GM12874 (cell line): ENCODE data around the gene NCKAP5.

ENCODE experiments used
- CTCF ChIP-seq: IDR thresholded peaks from 2 replicates; pipeline ENCODE4 v1.5.1; 2011; ENCODE audit warnings: low read depth, mild to moderate bottlenecking, control low read depth, low read length, moderate library complexity; ENCODE audit not compliant: insufficient read depth

NCKAP5 gene

GRCh38 chr2:133485868-133486267, 82.4 kb downstream of the NCKAP5 start:
- no peak for TF ChIP-seq CTCF

- TF ChIP-seq CTCF: no peak
Measured at GRCh38 chr2:133484784-133485183, 83.5 kb downstream of the NCKAP5 start.

GRCh38 chr2:133484106-133484505, 84.2 kb downstream of the NCKAP5 start:
- TF ChIP-seq CTCF: no peak

- TF ChIP-seq CTCF: no peak
Measured at GRCh38 chr2:133483181-133483580, 85.1 kb downstream of the NCKAP5 start.

- no peak for TF ChIP-seq CTCF
Measured at GRCh38 chr2:133480707-133481429, 87.4 kb downstream of the NCKAP5 start.

GRCh38 chr2:133477616-133477990, 90.7 kb downstream of the NCKAP5 start:
- no peak for TF ChIP-seq CTCF

- no peak for TF ChIP-seq CTCF
Measured at GRCh38 chr2:133476931-133477615, 91.2 kb downstream of the NCKAP5 start.
